Measurements from ENCODE around the gene KRT37. TPM values are rescaled to one million over a fixed set of nuclear protein-coding genes. Genes with fewer than 3 reads are reported as not detected.
"Not testable (repeated sequence)": the region's sequence is repeated elsewhere in the genome, so short reads cannot be mapped to it uniquely, and the experiment has no call there.

KRT37 gene
- polyA plus RNA-seq, 3 donors: not detected

GRCh38 chr17:41429667-41430066 lies 5.3 kb upstream of the KRT37 start:
- no peaks in the 10 kb centered on the region for H3K36me3 ChIP-seq (replicated peaks in 1 of 2; ENCODE audit: control insufficient read depth in 1 of 2, insufficient read depth in 2 of 2, low read length in 2 of 2)
- Mint-ChIP-seq H3K4me3 (peak overlapping the region in 1 of 2 donors; percentile 26), H3K9me3 (no peaks in the 10 kb centered on the region), H3K27ac (no peak overlapping the region), H3K36me3 (no peaks in the 10 kb centered on the region), H3K27me3 (ENCODE audit: low read depth in 3 of 3) (peaks cover 4 to 12% (median 6%) of the 10 kb centered on the region in 3 donors), H3K4me1 (peaks cover 5% of the 10 kb centered on the region)
- no peaks in the 10 kb centered on the region for H3K27me3 ChIP-seq (ENCODE audit: control insufficient read depth in 2 of 2, insufficient read depth in 2 of 2, low read length in 2 of 2)
- WGBS (ENCODE audit: insufficient coverage): 82% methylated on average over 5 of the region's 7 CpGs
- H3K9ac ChIP-seq (ENCODE audit: insufficient read depth, low read length, poor library complexity, severe bottlenecking): no peak overlapping the region
- no peaks in the 10 kb centered on the region for H3K79me2 ChIP-seq (ENCODE audit: insufficient read depth, low read length)
- no peak overlapping the region for H3K4me3 ChIP-seq (replicated peaks in 1 of 3; ENCODE audit: low read depth in 2 of 3, low read length in 3 of 3)
- H2AFZ ChIP-seq (ENCODE audit: insufficient read depth, low read depth, low read length, poor library complexity, severe bottlenecking): no peak overlapping the region
- H4K20me1 ChIP-seq (ENCODE audit: insufficient read depth, low read length): no peaks in the 10 kb centered on the region
- TF ChIP-seq CTCF (IDR thresholded peaks at IDR 0.05): no peak
- H3K9me3 ChIP-seq (replicated peaks in 1 of 2; ENCODE audit: control insufficient read depth in 1 of 2, insufficient read depth in 1 of 2, low read length in 2 of 2): no peaks in the 10 kb centered on the region
- no peaks in the 10 kb centered on the region for H3K4me1 ChIP-seq (ENCODE audit: control insufficient read depth in 1 of 2, insufficient read depth in 2 of 2, low read length in 2 of 2)
- H3K4me2 ChIP-seq (replicated peaks; ENCODE audit: extremely low read depth, low read length, poor library complexity, severe bottlenecking): no peak overlapping the region
- no peak for DNase-seq
- intact Hi-C loops (cut with micrococcal nuclease): no loop called here
- no peak overlapping the region for H3K27ac ChIP-seq (ENCODE audit: low read depth in 1 of 2, low read length in 2 of 2)

GRCh38 chr17:41428591-41429291 lies 4.4 kb upstream of the KRT37 start:
- Mint-ChIP-seq H3K9me3 (no peaks in the 10 kb centered on the region), H3K4me3 (no peak overlapping the region), H3K27me3 (ENCODE audit: low read depth in 3 of 3) (peaks cover 6 to 14% (median 9%) of the 10 kb centered on the region in 3 donors), H3K36me3 (no peaks in the 10 kb centered on the region), H3K4me1 (peaks cover 5% of the 10 kb centered on the region), H3K27ac (no peak overlapping the region)
- no peak for TF ChIP-seq CTCF (IDR thresholded peaks at IDR 0.05)
- Histone ChIP-seq H3K36me3 (replicated peaks in 1 of 2; ENCODE audit: control insufficient read depth in 1 of 2, insufficient read depth in 2 of 2, low read length in 2 of 2) (no peaks in the 10 kb centered on the region), H3K27me3 (ENCODE audit: control insufficient read depth in 2 of 2, insufficient read depth in 2 of 2, low read length in 2 of 2) (no peaks in the 10 kb centered on the region), H3K9me3 (replicated peaks in 1 of 2; ENCODE audit: control insufficient read depth in 1 of 2, insufficient read depth in 1 of 2, low read length in 2 of 2) (no peaks in the 10 kb centered on the region), H3K9ac (ENCODE audit: insufficient read depth, low read length, poor library complexity, severe bottlenecking) (no peak overlapping the region), H4K20me1 (ENCODE audit: insufficient read depth, low read length) (no peaks in the 10 kb centered on the region), H3K4me3 (replicated peaks in 1 of 3; ENCODE audit: low read depth in 2 of 3, low read length in 3 of 3) (no peak overlapping the region), H3K27ac (ENCODE audit: low read depth in 1 of 2, low read length in 2 of 2) (no peak overlapping the region), H2AFZ (ENCODE audit: insufficient read depth, low read depth, low read length, poor library complexity, severe bottlenecking) (no peak overlapping the region), H3K4me1 (ENCODE audit: control insufficient read depth in 1 of 2, insufficient read depth in 2 of 2, low read length in 2 of 2) (no peaks in the 10 kb centered on the region), H3K79me2 (ENCODE audit: insufficient read depth, low read length) (no peaks in the 10 kb centered on the region), H3K4me2 (replicated peaks; ENCODE audit: extremely low read depth, low read length, poor library complexity, severe bottlenecking) (no peak overlapping the region)
- no peak for DNase-seq
- intact Hi-C loops (cut with micrococcal nuclease): no loop called here
- 87% methylated on average over 3 of the region's 4 CpGs for WGBS (ENCODE audit: insufficient coverage)

GRCh38 chr17:41422586-41422985 lies 1.8 kb downstream of the KRT37 start:
- H3K27me3 Mint-ChIP-seq (ENCODE audit: low read depth in 3 of 3); H3K9me3 Mint-ChIP-seq; H3K4me3 ChIP-seq (replicated peaks in 1 of 3; ENCODE audit: low read depth in 2 of 3, low read length in 3 of 3); DNase-seq; H3K4me1 ChIP-seq (ENCODE audit: control insufficient read depth in 1 of 2, insufficient read depth in 2 of 2, low read length in 2 of 2); H3K4me1 Mint-ChIP-seq; H4K20me1 ChIP-seq (ENCODE audit: insufficient read depth, low read length); H3K27ac Mint-ChIP-seq; H3K9ac ChIP-seq (ENCODE audit: insufficient read depth, low read length, poor library complexity, severe bottlenecking); H3K27me3 ChIP-seq (ENCODE audit: control insufficient read depth in 2 of 2, insufficient read depth in 2 of 2, low read length in 2 of 2); H3K4me2 ChIP-seq (replicated peaks; ENCODE audit: extremely low read depth, low read length, poor library complexity, severe bottlenecking); H3K36me3 Mint-ChIP-seq; H3K9me3 ChIP-seq (replicated peaks in 1 of 2; ENCODE audit: control insufficient read depth in 1 of 2, insufficient read depth in 1 of 2, low read length in 2 of 2); H3K36me3 ChIP-seq (replicated peaks in 1 of 2; ENCODE audit: control insufficient read depth in 1 of 2, insufficient read depth in 2 of 2, low read length in 2 of 2); H3K79me2 ChIP-seq (ENCODE audit: insufficient read depth, low read length); intact Hi-C loops (cut with micrococcal nuclease); H3K4me3 Mint-ChIP-seq; H2AFZ ChIP-seq (ENCODE audit: insufficient read depth, low read depth, low read length, poor library complexity, severe bottlenecking); H3K27ac ChIP-seq (ENCODE audit: low read depth in 1 of 2, low read length in 2 of 2): not testable (repeated sequence)
- WGBS (ENCODE audit: insufficient coverage): 94% methylated on average over 11 of the region's 11 CpGs
